Stromal cell of bone marrow (primary cell): ENCODE data around the gene RFT1.
"Not testable (repeated sequence)": the region's sequence is repeated elsewhere in the genome, so short reads cannot be mapped to it uniquely, and the experiment has no call there.

Experiments used
- DNase-seq: peaks from one replicate; pipeline ENCODE4 v3.0.0-alpha.2; 2012; ENCODE audit warnings: low read depth

Gene RFT1

GRCh38 chr3:53069422-53070068 lies 60.7 kb downstream of the RFT1 start:
- no peak for DNase-seq

- no peak for DNase-seq
Observed at GRCh38 chr3:53068176-53068575, 62.1 kb downstream of the RFT1 start.

- DNase-seq, result no peak
Observed at GRCh38 chr3:53067567-53067966, 62.7 kb downstream of the RFT1 start.

- DNase-seq, result no peak
Observed at GRCh38 chr3:53065841-53066480, 64.3 kb downstream of the RFT1 start.

- DNase-seq, result no peak
Observed at GRCh38 chr3:53062905-53063304, 67.3 kb downstream of the RFT1 start.

- DNase-seq, result no peak
Observed at GRCh38 chr3:53056442-53056841, 73.8 kb downstream of the RFT1 start.

GRCh38 chr3:53054233-53054632 lies 76.0 kb downstream of the RFT1 start:
- not testable (repeated sequence) for DNase-seq

- DNase-seq, result no peak
Observed at GRCh38 chr3:53051929-53052328, 78.3 kb downstream of the RFT1 start.

GRCh38 chr3:53049987-53050386 lies 80.2 kb downstream of the RFT1 start:
- no peak for DNase-seq

GRCh38 chr3:53046171-53047170 lies 83.8 kb downstream of the RFT1 start:
- DNase-seq, result no peak

- DNase-seq, result peak; percentile 33
Observed at GRCh38 chr3:53045518-53046170, 84.6 kb downstream of the RFT1 start, which contains the start of gene SFMBT1. Gene SFMBT1 (minus strand): TSS chr3:53046073. CDS start chr3:52969128, 76,945 bp downstream.

GRCh38 chr3:53044711-53045517 lies 85.3 kb downstream of the RFT1 start:
- DNase-seq, result peak; percentile 21

- DNase-seq, result no peak
Observed at GRCh38 chr3:53044371-53044710, 85.9 kb downstream of the RFT1 start.

GRCh38 chr3:53043738-53044137 lies 86.5 kb downstream of the RFT1 start:
- DNase-seq, result no peak

GRCh38 chr3:53042651-53043050 lies 87.6 kb downstream of the RFT1 start:
- DNase-seq, result no peak

- no peak for DNase-seq
Observed at GRCh38 chr3:53040351-53040820, 89.8 kb downstream of the RFT1 start.

- DNase-seq, result no peak
Observed at GRCh38 chr3:53039376-53039752, 90.9 kb downstream of the RFT1 start.

- DNase-seq, result no peak
Observed at GRCh38 chr3:53038679-53039375, 91.4 kb downstream of the RFT1 start.
